NB4 (cell line): ENCODE measurements around the gene NRXN3.

Experiments
- DNase-seq: peaks from one replicate; pipeline ENCODE4 v3.0.0; 2010; ENCODE audit warnings: low read depth
- H3K4me3 ChIP-seq: one replicate; pipeline ENCODE4 v1.5.1; 2011; ENCODE audit warnings: mild to moderate bottlenecking, low read depth, low read length, moderate library complexity
- MYC ChIP-seq: IDR thresholded peaks from 2 replicates; pipeline ENCODE4 v1.6.1; 2011; ENCODE audit warnings: low read depth, low read length
- POLR2A ChIP-seq: IDR thresholded peaks from 2 replicates; pipeline ENCODE4 v1.6.1; 2011; ENCODE audit warnings: mild to moderate bottlenecking; ENCODE audit not compliant: insufficient read length; ENCODE audit errors: extremely low read depth
- TF ChIP-seq, protein P1 (sequence below): IDR thresholded peaks from 2 replicates; pipeline ENCODE4 v1.6.1; 2011; ENCODE audit warnings: low read depth, low read length
- TF ChIP-seq, protein P2 (sequence below): IDR thresholded peaks from one replicate; pipeline ENCODE4 v1.5.1; 2012; ENCODE audit warnings: low read depth, low read length

The NRXN3 gene

DNA sequence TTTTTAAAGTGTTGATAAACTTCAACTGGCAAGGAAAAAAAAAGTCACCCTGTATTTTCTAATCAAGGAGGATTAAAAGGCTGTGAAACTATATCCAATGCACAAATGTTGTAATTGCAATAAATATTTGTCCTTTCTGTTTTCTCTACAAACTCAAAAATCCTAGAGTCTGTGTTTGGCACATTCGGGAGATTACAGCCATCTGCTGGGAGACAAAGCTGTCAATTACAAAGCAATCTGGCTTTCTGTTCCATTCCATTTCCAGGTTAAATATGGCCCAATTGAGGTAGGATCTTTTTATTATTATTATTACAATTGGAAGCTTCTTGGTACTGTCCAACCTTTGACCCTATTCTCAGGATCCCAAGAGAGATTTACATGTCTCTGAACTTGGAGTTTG, 1745.2 kb downstream of the NRXN3 start:
- TF ChIP-seq, protein P1, sequence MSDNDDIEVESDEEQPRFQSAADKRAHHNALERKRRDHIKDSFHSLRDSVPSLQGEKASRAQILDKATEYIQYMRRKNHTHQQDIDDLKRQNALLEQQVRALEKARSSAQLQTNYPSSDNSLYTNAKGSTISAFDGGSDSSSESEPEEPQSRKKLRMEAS, result no peak
- TF ChIP-seq, protein P2, sequence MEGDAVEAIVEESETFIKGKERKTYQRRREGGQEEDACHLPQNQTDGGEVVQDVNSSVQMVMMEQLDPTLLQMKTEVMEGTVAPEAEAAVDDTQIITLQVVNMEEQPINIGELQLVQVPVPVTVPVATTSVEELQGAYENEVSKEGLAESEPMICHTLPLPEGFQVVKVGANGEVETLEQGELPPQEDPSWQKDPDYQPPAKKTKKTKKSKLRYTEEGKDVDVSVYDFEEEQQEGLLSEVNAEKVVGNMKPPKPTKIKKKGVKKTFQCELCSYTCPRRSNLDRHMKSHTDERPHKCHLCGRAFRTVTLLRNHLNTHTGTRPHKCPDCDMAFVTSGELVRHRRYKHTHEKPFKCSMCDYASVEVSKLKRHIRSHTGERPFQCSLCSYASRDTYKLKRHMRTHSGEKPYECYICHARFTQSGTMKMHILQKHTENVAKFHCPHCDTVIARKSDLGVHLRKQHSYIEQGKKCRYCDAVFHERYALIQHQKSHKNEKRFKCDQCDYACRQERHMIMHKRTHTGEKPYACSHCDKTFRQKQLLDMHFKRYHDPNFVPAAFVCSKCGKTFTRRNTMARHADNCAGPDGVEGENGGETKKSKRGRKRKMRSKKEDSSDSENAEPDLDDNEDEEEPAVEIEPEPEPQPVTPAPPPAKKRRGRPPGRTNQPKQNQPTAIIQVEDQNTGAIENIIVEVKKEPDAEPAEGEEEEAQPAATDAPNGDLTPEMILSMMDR, result no peak
- TF ChIP-seq POLR2A (no peak), MYC (no peak)
- H3K4me3 ChIP-seq, result no peak overlapping the region
- no peak for DNase-seq

DNA sequence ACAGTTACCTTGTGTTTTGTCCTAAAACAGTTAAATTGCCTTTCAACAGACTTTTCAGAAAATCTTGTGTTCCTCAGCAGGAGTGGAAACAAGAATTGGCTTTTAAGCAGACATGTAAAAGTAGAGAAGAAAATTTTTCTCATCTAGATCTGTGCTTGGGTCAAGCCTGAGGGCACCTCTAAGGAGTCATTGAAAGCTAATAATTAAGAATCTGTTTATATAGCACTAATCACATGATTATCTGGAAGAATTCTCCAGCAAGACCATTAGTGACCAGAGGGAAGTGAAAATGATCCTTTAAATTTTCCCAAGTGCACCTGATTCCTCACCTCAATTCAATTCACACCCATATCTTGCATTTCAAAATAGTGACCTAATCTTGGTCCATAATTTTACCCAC, 1746.1 kb downstream of the NRXN3 start:
- no peak for DNase-seq

DNA sequence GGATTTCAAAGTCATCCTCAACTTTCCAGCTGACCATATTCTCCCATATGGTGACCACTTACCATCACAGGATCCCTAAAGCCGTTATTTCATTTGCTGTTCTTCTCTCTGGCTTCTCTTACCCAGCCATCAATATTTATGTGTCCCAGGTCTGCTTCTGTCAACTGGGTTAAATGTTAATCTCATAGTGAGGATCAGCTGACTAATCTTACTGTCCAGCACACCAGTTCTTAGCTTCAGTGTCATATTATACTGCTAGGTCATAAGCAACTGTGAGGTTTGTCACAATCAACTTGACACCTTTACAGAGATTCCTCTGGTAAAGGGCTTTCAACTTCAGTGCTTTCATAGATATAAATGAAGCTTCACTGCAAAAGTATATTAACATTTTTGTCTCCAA, 1746.7 kb downstream of the NRXN3 start:
- TF ChIP-seq MYC, result no peak
- TF ChIP-seq, protein P1, result no peak
- no peak for TF ChIP-seq POLR2A
- TF ChIP-seq, protein P2, result no peak
- no peak overlapping the region for H3K4me3 ChIP-seq
- no peak for DNase-seq

More for the DNA sequence above, 1746.1 kb downstream of the NRXN3 start:
- no peak overlapping the region for H3K4me3 ChIP-seq
- TF ChIP-seq POLR2A (no peak), MYC (no peak)
- TF ChIP-seq, protein P1, result no peak
- TF ChIP-seq, protein P2, result no peak
